ENCODE data around the gene TXLNB. TPM values are rescaled to one million over a fixed set of nuclear protein-coding genes. Genes with fewer than 3 reads are reported as not detected.

Gene TXLNB
- total RNA-seq, 1 experiment from 2014 or later: not detected

- no peaks in the 10 kb centered on the region for H3K9me3 ChIP-seq (ENCODE audit: low read depth, low read length, poor library complexity, severe bottlenecking)
- DNase-seq (ENCODE audit: low spot score): peak; percentile 48
- H3K36me3 ChIP-seq (ENCODE audit: insufficient read depth, low read length, poor library complexity, severe bottlenecking): no peaks in the 10 kb centered on the region
- intact Hi-C loops (cut with micrococcal nuclease; ENCODE audit: unreplicated experiment): no loop called here
- H3K27ac ChIP-seq (ENCODE audit: low read depth, low read length, poor library complexity, severe bottlenecking): no peak overlapping the region
- CTCF ChIA-PET: no interaction called here
- H3K27me3 ChIP-seq (replicated peaks; ENCODE audit: insufficient read depth, low read depth, low read length, poor library complexity): no peaks in the 10 kb centered on the region
- POLR2A ChIA-PET (ENCODE audit: low non-redundant PET): no interaction called here
- no peak overlapping the region for H3K4me3 ChIP-seq (ENCODE audit: low read depth, low read length, poor library complexity, severe bottlenecking)
- no peaks in the 10 kb centered on the region for H3K4me1 ChIP-seq (ENCODE audit: insufficient read depth, low read length, poor library complexity, severe bottlenecking)
- no TSS peak for BruUV-seq (replicated peaks)
- TF ChIP-seq EZH2 (IDR thresholded peaks at IDR 0.05; ENCODE audit: borderline replicate concordance, low read depth, low read length, poor library complexity, severe bottlenecking): no peak
Observed at GRCh38 chr6:139323511-139324300, 31.9 kb upstream of the TXLNB start.

- POLR2A ChIA-PET (ENCODE audit: low non-redundant PET): no interaction called here
- no peak overlapping the region for H3K4me3 ChIP-seq (ENCODE audit: low read depth, low read length, poor library complexity, severe bottlenecking)
- TF ChIP-seq CTCF (conservative IDR thresholded peaks at IDR 0.05; ENCODE audit: low read depth, low read length) (no peak), EZH2 (IDR thresholded peaks at IDR 0.05; ENCODE audit: borderline replicate concordance, low read depth, low read length, poor library complexity, severe bottlenecking) (no peak)
Observed at GRCh38 chr6:139320081-139320480, 28.3 kb upstream of the TXLNB start.

GRCh38 chr6:139316622-139317317 is 25.0 kb upstream of the TXLNB start:
- no peak for DNase-seq (ENCODE audit: low spot score)
- no peaks in the 10 kb centered on the region for H3K9me3 ChIP-seq (ENCODE audit: low read depth, low read length, poor library complexity, severe bottlenecking)
- ChIA-PET CTCF (no interaction called here), POLR2A (ENCODE audit: low non-redundant PET) (no interaction called here)
- H3K4me1 ChIP-seq (ENCODE audit: insufficient read depth, low read length, poor library complexity, severe bottlenecking): no peaks in the 10 kb centered on the region
- no peak overlapping the region for H3K27ac ChIP-seq (ENCODE audit: low read depth, low read length, poor library complexity, severe bottlenecking)
- H3K27me3 ChIP-seq (replicated peaks; ENCODE audit: insufficient read depth, low read depth, low read length, poor library complexity): no peaks in the 10 kb centered on the region
- intact Hi-C loops (cut with micrococcal nuclease; ENCODE audit: unreplicated experiment): no loop called here
- no peak for TF ChIP-seq EZH2 (IDR thresholded peaks at IDR 0.05; ENCODE audit: borderline replicate concordance, low read depth, low read length, poor library complexity, severe bottlenecking)
- no peak for TF ChIP-seq CTCF (conservative IDR thresholded peaks at IDR 0.05; ENCODE audit: low read depth, low read length)
- BruUV-seq (replicated peaks): no TSS peak
- H3K36me3 ChIP-seq (ENCODE audit: insufficient read depth, low read length, poor library complexity, severe bottlenecking): no peaks in the 10 kb centered on the region
- no peak overlapping the region for H3K4me3 ChIP-seq (ENCODE audit: low read depth, low read length, poor library complexity, severe bottlenecking)

More at GRCh38 chr6:139320081-139320480, 28.3 kb upstream of the TXLNB start:
- no peaks in the 10 kb centered on the region for H3K4me1 ChIP-seq (ENCODE audit: insufficient read depth, low read length, poor library complexity, severe bottlenecking)
- intact Hi-C loops (cut with micrococcal nuclease; ENCODE audit: unreplicated experiment): no loop called here
- DNase-seq (ENCODE audit: low spot score): no peak
- no peak overlapping the region for H3K27ac ChIP-seq (ENCODE audit: low read depth, low read length, poor library complexity, severe bottlenecking)
- H3K36me3 ChIP-seq (ENCODE audit: insufficient read depth, low read length, poor library complexity, severe bottlenecking): no peaks in the 10 kb centered on the region
- BruUV-seq (replicated peaks): no TSS peak
- no peaks in the 10 kb centered on the region for H3K9me3 ChIP-seq (ENCODE audit: low read depth, low read length, poor library complexity, severe bottlenecking)
- CTCF ChIA-PET: no interaction called here
- H3K27me3 ChIP-seq (replicated peaks; ENCODE audit: insufficient read depth, low read depth, low read length, poor library complexity): no peaks in the 10 kb centered on the region

All from A673 (cell line).